ENCODE results near the gene FMNL2.
A peak's percentile ranks its signal among the peaks of the same experiment; 100 is the strongest.

FMNL2 gene

DNA sequence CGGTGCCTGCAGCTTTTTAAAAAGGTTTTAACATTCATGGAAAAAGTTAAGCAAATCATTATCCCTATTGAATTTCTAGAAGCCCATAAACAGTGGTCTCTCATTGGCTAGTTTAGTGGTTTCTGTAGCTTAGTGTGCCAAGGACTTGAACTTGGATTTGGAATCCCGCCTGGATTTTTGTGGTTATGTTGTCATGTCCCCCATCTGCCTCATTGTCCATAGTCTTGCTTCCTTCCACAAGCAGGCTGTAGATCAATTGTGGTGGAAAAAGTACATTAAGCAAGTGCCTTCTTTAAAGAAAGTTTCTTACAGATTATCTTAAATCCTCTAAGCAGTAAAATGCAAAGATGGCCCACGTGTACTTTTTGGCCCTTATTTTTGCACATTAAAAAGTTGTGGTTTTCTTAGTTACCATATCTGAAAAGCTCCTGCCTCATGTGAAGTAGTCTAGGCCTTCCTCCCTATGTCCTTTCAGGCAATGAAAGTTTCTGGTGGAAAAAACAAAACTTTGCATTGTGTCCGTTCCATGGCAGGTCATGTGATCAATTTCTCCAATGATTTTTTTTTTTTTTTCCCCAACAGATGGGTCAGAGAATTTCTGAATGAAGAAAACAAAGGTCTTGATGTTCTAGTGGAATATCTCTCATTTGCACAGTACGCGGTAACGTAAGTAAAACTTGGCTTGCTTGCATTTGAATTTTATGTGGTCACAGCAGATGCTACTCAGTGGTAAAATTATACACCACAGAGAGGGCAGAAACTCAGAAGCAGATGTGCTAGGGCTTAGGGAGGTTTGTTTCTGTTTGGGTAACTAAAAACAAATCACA, 223.4 kb downstream of the FMNL2 start:
- DNase-seq (ENCODE audit: low read depth): peak; percentile 84
- TF ChIP-seq, protein P1, sequence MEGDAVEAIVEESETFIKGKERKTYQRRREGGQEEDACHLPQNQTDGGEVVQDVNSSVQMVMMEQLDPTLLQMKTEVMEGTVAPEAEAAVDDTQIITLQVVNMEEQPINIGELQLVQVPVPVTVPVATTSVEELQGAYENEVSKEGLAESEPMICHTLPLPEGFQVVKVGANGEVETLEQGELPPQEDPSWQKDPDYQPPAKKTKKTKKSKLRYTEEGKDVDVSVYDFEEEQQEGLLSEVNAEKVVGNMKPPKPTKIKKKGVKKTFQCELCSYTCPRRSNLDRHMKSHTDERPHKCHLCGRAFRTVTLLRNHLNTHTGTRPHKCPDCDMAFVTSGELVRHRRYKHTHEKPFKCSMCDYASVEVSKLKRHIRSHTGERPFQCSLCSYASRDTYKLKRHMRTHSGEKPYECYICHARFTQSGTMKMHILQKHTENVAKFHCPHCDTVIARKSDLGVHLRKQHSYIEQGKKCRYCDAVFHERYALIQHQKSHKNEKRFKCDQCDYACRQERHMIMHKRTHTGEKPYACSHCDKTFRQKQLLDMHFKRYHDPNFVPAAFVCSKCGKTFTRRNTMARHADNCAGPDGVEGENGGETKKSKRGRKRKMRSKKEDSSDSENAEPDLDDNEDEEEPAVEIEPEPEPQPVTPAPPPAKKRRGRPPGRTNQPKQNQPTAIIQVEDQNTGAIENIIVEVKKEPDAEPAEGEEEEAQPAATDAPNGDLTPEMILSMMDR (IDR thresholded peaks at IDR 0.05; ENCODE audit: low read length, missing control alignments): no peak
- no peak overlapping the region for H3K4me3 ChIP-seq (replicated peaks; ENCODE audit: low read depth, low read length)

DNA sequence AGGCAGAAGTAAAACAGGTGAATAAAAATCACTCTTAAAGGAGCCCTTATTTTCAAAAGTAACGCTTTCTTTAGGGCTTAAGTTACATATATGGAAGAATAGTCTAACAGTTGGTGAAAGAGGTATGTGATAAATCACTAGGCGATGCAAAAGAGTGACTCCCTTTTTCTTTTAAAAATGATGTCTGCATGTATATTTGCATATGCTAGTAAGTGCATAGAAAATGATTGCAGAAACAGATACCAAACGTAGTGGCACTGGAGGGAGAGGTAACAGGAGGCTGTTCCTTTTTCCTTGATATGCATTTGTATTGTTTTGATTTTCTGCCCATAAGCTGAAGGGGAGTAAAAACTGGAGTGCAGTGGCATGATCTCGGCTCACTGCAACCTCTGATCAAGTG, 224.0 kb downstream of the FMNL2 start:
- DNase-seq (ENCODE audit: low read depth): no peak
- TF ChIP-seq, protein P1 (IDR thresholded peaks at IDR 0.05; ENCODE audit: low read length, missing control alignments): no peak
- H3K4me3 ChIP-seq (replicated peaks; ENCODE audit: low read depth, low read length): no peak overlapping the region

DNA sequence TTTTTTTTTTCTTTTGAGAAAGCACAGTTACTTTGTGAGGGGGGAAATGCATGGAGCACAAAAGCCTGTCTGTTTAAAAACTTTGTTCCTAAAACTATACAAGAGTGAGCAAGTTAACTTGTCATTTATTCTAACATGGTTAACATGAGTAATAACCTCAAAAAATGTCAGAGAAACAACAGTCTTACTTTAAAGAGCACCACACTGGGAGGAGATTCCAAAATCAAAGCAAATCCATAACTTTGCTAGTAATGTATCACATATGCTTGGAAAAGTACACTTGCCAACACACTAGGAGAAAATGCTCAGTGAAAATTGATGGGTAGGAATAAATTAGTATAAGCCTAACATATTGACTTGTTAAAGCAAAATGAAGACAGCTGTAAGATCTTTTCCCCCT, 225.2 kb downstream of the FMNL2 start:
- peak; percentile 19 for DNase-seq (ENCODE audit: low read depth)
- TF ChIP-seq, protein P1 (IDR thresholded peaks at IDR 0.05; ENCODE audit: low read length, missing control alignments): no peak
- H3K4me3 ChIP-seq (replicated peaks; ENCODE audit: low read depth, low read length): no peak overlapping the region

DNA sequence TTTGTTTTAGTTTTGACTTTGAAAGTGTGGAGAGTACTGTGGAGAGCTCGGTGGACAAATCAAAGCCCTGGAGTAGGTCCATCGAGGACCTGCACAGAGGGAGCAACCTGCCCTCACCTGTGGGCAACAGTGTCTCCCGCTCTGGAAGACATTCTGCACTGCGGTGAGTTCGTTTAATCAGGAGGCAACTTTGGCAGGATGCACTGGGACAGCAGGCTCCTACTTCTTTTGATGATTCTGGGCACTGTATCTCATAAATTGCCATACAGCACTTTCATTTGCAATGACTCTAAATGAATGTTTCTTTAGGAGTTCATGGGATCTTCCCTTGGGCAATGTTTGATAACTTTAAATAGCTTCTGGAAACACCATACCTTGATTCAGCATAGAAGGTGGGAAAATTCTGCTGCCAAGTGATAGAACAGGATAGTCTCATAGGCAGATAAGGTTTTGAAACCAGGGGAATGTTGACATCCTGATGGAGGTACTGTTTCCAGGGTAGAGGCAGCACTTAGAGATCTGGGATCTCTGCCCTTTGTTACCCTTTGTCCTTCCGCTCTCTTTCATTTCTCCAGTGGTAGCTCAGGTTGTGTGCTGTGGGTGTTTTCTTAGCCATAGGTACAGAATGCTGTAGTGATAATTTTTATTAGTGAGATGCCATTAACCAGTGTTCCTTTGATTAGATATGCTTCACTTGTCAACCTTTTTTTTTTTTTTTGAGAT, 226.1 kb downstream of the FMNL2 start:
- TF ChIP-seq, protein P1 (IDR thresholded peaks at IDR 0.05; ENCODE audit: low read length, missing control alignments): no peak
- no peak for DNase-seq (ENCODE audit: low read depth)
- no peak overlapping the region for H3K4me3 ChIP-seq (replicated peaks; ENCODE audit: low read depth, low read length)

DNA sequence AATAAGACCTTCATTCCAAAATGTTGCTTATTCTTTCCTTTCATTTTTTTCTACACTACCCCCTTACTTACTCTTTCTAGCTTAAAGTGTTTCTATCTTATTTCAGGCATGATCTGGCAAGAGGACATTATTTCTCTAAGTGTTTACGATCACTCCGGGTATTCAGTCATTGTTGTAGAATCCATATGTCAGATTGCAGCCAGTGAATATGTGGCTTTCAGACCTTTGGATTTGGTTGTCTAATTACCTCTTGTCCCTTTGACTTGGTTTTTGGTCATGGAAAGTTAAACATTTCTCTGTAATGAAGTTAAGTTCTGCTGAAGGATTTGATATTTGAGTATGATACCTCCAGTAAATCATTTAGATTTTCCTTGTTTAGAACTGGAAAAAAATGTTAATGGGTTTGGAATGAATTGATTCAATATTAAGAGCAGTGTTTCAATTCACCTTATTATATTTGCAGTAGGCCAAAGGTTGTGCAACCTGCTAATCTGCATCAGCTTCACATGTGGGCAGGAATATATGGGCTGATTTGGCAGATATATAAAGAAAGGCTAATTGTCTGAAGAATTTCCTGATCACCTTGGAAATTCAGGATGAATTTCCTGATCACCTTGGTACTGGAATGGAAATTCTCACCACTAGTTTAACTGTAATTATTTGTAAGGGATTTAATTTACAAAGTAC, 227.4 kb downstream of the FMNL2 start:
- TF ChIP-seq, protein P1 (IDR thresholded peaks at IDR 0.05; ENCODE audit: low read length, missing control alignments): no peak
- no peak overlapping the region for H3K4me3 ChIP-seq (replicated peaks; ENCODE audit: low read depth, low read length)
- DNase-seq (ENCODE audit: low read depth): no peak

DNA sequence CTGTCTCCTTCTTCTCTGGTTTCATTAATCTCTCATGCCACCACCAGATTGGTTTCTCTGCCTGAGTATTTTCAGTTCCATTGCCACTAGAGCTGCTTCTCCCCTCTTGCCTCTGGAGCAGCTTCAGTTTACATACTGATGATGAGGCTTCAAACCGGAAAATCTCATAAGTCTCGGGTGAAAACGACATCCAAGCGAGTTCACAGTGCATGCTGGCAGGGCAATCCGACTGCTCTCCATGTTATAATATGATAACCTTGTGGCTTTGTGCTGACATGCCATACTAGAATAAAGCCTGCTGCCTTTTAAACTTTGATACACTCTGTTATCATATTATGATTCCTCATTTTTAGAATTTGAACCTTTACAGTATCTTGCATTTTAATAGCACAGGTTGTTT, 228.8 kb downstream of the FMNL2 start:
- no peak overlapping the region for H3K4me3 ChIP-seq (replicated peaks; ENCODE audit: low read depth, low read length)
- DNase-seq (ENCODE audit: low read depth): no peak
- TF ChIP-seq, protein P1 (IDR thresholded peaks at IDR 0.05; ENCODE audit: low read length, missing control alignments): no peak

Data from fibroblast of pulmonary artery (primary cell).